ENCODE data around the gene ALAS1. TPM values are rescaled to one million over a fixed set of nuclear protein-coding genes. Genes with fewer than 3 reads are reported as not detected.
A peak's percentile ranks its signal among the peaks of the same experiment; 100 is the strongest.

ALAS1 gene
- total and polyA plus RNA-seq, 9 of the 15 experiments (the other 6 are each of a cell fraction or from before 2014, with no cell fraction given), result 21.4 to 49.5 (median 34.4) TPM

DNA sequence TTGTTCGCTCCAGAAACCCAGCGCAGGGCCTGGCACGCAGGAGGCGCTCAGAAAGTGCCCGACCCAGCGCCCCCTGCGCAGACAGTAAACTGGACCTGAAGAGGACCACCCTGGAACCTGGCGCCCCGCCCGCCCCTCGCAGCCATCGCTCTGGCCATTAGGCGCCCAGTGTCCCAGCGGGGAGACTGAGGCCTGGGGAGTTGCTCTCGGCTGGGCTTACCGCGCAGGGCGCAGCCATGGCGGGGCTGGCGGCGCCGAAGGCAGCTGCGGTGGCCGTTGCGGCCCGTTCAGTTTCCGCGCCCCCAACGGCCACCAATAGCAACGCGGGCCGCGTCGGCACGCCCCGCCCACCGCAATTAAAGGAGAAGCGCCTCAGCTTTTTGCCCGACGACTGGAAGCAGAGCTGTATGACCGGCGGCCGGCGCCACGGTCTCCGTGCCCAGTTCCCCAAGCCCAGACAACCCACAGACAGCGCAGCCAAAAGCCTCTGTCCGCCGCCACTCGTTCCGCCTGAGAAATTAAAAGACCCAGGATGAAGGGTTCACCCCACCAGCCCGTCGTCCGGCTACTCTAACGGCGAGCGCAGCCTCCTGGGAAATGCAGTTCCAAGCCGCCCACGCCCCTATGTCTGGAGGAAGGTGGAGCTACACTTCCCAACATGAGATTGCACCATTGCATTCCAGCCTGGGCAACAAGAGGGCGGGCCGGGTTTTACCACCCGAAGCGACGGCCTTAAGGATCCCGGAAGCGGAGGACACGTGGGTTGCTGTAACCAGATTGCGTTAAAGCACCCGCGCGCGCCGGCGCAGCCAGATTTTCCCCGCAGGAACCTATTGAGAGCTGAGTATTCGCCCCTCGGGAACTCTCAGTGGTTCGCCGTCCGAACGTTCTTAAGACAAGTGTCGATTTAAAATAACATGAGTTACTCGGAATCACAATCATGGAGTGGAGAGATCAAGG, 43.5 kb upstream of the ALAS1 start, which contains the start of gene POC1A (continued):
- TF ChIP-seq ASH1L (IDR thresholded peaks at IDR 0.05; ENCODE audit: borderline replicate concordance, low read depth, partially characterized antibody) (peak; percentile 45), POLR2B (IDR thresholded peaks at IDR 0.05; ENCODE audit: low read depth, partially characterized antibody) (peak; percentile 46), RCOR1 (IDR thresholded peaks at IDR 0.05; ENCODE audit: borderline replicate concordance in 1 of 2, low read depth in 2 of 2, low read length in 2 of 2) (peak in 1 of 2 experiments; percentile 62; a peak in 1 of 4 replicates), TAF9B (IDR thresholded peaks at IDR 0.05; ENCODE audit: partially characterized antibody) (peak; percentile 29), ZNF143 (CRISPR knock-in tag; IDR thresholded peaks at IDR 0.05) (peak; percentile 91), RBFOX2 (IDR thresholded peaks at IDR 0.05; ENCODE audit: low read depth, low read length) (peak; percentile 87), ZNF347 (CRISPR knock-in tag; IDR thresholded peaks at IDR 0.05; ENCODE audit: low read depth) (no peak), GTF2A2 (tag; IDR thresholded peaks at IDR 0.05) (no peak), GATA2 (CRISPR knock-in tag; IDR thresholded peaks at IDR 0.05) (no peak), HCFC1 (IDR thresholded peaks at IDR 0.05; ENCODE audit: low read depth, low read length) (peak; percentile 92), NRF1 (conservative IDR thresholded peaks at IDR 0.05 in 1 of 2, IDR thresholded peaks at IDR 0.05 in 1 of 2) (peak; percentile 91 to 92), ZNF707 (CRISPR knock-in tag; conservative IDR thresholded peaks at IDR 0.05) (no peak), GATAD2B (IDR thresholded peaks at IDR 0.05; ENCODE audit: borderline replicate concordance) (0 out of 2 replicates have a peak, but pooled peaks have one; percentile 33), POLR2A (conservative IDR thresholded peaks at IDR 0.05) (peak; percentile 59), ZNF76 (CRISPR knock-in tag; IDR thresholded peaks at IDR 0.05; ENCODE audit: borderline replicate concordance) (no peak), STAT5A (IDR thresholded peaks at IDR 0.05; ENCODE audit: borderline replicate concordance, low read length) (no peak), SAP30 (IDR thresholded peaks at IDR 0.05; ENCODE audit: borderline replicate concordance, insufficient read depth, low read depth, low read length, poor library complexity, severe bottlenecking) (peak; percentile 97), MCM3 (IDR thresholded peaks at IDR 0.05) (no peak), MYC (IDR thresholded peaks at IDR 0.05; ENCODE audit: low read depth, low read length) (peak; percentile 94), MYC (CRISPR knock-in tag; IDR thresholded peaks at IDR 0.05; ENCODE audit: borderline replicate concordance, low read depth) (no peak), POLR2G (IDR thresholded peaks at IDR 0.05; ENCODE audit: low read depth, low read length) (peak; percentile 92), BCOR (IDR thresholded peaks at IDR 0.05) (0 out of 2 replicates have a peak, but pooled peaks have one; percentile 21), SIN3A (IDR thresholded peaks at IDR 0.05; ENCODE audit: borderline replicate concordance in 2 of 2, control insufficient read depth in 1 of 2, low read depth in 2 of 2, low read length in 2 of 2) (peak; percentile 67 to 90; a peak in 2 of 4 replicates)
- TF ChIP-seq, protein P1, sequence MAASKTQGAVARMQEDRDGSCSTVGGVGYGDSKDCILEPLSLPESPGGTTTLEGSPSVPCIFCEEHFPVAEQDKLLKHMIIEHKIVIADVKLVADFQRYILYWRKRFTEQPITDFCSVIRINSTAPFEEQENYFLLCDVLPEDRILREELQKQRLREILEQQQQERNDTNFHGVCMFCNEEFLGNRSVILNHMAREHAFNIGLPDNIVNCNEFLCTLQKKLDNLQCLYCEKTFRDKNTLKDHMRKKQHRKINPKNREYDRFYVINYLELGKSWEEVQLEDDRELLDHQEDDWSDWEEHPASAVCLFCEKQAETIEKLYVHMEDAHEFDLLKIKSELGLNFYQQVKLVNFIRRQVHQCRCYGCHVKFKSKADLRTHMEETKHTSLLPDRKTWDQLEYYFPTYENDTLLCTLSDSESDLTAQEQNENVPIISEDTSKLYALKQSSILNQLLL (CRISPR knock-in tag; IDR thresholded peaks at IDR 0.05; ENCODE audit: borderline replicate concordance), result no peak
- TF ChIP-seq, protein P2, sequence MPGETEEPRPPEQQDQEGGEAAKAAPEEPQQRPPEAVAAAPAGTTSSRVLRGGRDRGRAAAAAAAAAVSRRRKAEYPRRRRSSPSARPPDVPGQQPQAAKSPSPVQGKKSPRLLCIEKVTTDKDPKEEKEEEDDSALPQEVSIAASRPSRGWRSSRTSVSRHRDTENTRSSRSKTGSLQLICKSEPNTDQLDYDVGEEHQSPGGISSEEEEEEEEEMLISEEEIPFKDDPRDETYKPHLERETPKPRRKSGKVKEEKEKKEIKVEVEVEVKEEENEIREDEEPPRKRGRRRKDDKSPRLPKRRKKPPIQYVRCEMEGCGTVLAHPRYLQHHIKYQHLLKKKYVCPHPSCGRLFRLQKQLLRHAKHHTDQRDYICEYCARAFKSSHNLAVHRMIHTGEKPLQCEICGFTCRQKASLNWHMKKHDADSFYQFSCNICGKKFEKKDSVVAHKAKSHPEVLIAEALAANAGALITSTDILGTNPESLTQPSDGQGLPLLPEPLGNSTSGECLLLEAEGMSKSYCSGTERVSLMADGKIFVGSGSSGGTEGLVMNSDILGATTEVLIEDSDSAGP (CRISPR knock-in tag; IDR thresholded peaks at IDR 0.05), result peak; percentile 96

Measured in K562 (cell line).